ENCODE results near the gene SP3. TPM values are rescaled to one million over a fixed set of nuclear protein-coding genes. Genes with fewer than 3 reads are reported as not detected.

The SP3 gene
- total RNA-seq, 2 experiments from 2014 or later = 80.5 to 84.0 TPM

DNA sequence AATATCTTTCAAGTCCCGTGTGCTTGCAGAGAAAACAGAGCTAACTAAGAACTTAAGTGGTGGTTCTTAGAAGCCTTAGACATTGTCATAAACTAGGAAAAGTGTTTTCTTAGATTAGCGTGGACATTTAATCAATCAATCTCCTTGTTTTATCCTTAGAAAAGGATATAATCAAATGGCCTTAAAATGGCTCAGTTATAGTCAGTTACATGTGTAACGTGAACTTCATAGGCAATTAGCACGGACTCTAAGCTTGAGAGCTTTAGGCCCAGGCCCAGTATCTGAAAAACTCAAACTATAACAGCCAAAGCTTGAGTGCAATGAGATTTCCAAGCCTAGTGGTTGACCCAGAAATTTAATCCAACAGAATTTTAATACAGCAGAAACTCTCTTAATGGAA lies 43.5 kb upstream of the SP3 start:
- no peaks in the 10 kb centered on the region for H3K36me3 Mint-ChIP-seq (ENCODE audit: low read depth)
- peaks cover 8% of the 10 kb centered on the region for H3K27me3 Mint-ChIP-seq
- DNase-seq = no peak
- no peak overlapping the region for H3K27ac Mint-ChIP-seq
- ATAC-seq = no peak
- H3K4me3 Mint-ChIP-seq = no peak overlapping the region
- intact Hi-C loops (cut with micrococcal nuclease) = no loop called here
- POLR2A ChIA-PET = no interaction called here
- TF ChIP-seq, protein P1, sequence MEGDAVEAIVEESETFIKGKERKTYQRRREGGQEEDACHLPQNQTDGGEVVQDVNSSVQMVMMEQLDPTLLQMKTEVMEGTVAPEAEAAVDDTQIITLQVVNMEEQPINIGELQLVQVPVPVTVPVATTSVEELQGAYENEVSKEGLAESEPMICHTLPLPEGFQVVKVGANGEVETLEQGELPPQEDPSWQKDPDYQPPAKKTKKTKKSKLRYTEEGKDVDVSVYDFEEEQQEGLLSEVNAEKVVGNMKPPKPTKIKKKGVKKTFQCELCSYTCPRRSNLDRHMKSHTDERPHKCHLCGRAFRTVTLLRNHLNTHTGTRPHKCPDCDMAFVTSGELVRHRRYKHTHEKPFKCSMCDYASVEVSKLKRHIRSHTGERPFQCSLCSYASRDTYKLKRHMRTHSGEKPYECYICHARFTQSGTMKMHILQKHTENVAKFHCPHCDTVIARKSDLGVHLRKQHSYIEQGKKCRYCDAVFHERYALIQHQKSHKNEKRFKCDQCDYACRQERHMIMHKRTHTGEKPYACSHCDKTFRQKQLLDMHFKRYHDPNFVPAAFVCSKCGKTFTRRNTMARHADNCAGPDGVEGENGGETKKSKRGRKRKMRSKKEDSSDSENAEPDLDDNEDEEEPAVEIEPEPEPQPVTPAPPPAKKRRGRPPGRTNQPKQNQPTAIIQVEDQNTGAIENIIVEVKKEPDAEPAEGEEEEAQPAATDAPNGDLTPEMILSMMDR (IDR thresholded peaks at IDR 0.05) = no peak
- CTCF ChIA-PET = interaction anchor here (1.6 kb wide), 1 partner anchor 32 kb away, joined by 3 read pairs; no protein-coding TSS in a partner anchor
- peaks cover 6% of the 10 kb centered on the region for H3K4me1 Mint-ChIP-seq (ENCODE audit: low read depth)
- H3K9me3 Mint-ChIP-seq = no peaks in the 10 kb centered on the region

DNA sequence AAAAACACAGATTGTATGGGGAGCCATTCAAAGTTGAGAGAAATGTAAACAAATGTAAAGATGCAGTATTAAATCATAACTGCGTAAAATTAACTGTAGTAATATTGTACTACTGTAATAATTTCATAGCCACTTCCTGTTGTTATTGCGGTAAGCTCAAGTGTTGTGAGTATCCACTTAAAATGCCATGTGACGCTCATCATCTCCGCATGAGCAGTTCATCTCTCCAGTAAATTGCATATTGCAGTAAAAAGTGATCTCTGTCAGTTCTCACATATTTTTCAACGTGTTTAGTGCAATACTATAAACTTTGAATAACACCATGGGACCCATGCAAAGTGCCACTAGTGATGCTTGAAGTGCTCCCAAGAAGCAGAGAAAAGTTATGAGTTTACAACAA lies 41.8 kb upstream of the SP3 start:
- Mint-ChIP-seq H3K36me3 (ENCODE audit: low read depth) (no peaks in the 10 kb centered on the region), H3K9me3 (no peaks in the 10 kb centered on the region), H3K27me3 (peaks cover 8% of the 10 kb centered on the region), H3K4me3 (no peak overlapping the region), H3K27ac (no peak overlapping the region), H3K4me1 (ENCODE audit: low read depth) (no peaks in the 10 kb centered on the region)
- no peak for ATAC-seq
- intact Hi-C loops (cut with micrococcal nuclease) = no loop called here
- no peak for DNase-seq
- TF ChIP-seq, protein P1 (IDR thresholded peaks at IDR 0.05) = no peak
- ChIA-PET CTCF (no interaction called here), POLR2A (no interaction called here)

DNA sequence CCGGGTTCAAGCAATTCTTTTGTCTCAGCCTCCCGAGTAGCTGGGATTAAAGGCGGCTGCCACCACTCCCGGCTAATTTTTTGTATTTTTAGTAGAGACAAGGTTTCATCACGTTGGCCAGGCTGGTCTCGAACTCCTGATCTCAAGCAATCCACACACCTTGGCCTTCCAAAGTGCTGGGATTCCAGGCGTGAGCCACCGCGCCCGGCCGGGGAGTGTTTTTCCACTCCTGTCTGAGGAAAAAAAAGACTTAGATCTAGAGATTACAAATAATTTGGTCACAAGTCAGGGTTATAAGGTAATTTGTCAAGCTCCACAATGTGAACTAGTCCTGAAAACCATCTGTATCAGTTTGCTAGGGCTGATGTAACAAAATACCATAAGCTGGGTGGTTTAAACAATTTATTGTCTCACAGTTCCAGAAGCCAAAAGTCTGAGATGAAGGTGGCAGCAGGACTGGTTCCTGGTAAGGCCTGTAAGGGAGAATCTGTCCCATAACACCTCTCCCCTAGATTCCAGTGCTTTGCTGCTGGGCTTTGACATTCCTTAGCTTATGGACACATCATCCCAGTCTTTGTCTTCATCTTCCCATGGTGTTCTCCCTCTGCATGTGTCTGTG lies 40.7 kb upstream of the SP3 start:
- H3K9me3 Mint-ChIP-seq = no peaks in the 10 kb centered on the region
- no peaks in the 10 kb centered on the region for H3K4me1 Mint-ChIP-seq (ENCODE audit: low read depth)
- ChIA-PET CTCF (no interaction called here), POLR2A (no interaction called here)
- H3K4me3 Mint-ChIP-seq = no peak overlapping the region
- no peak overlapping the region for H3K27ac Mint-ChIP-seq
- no peaks in the 10 kb centered on the region for H3K36me3 Mint-ChIP-seq (ENCODE audit: low read depth)
- TF ChIP-seq, protein P1 (IDR thresholded peaks at IDR 0.05) = no peak
- DNase-seq = no peak
- peaks cover 8% of the 10 kb centered on the region for H3K27me3 Mint-ChIP-seq
- no peak for ATAC-seq
- intact Hi-C loops (cut with micrococcal nuclease) = no loop called here

DNA sequence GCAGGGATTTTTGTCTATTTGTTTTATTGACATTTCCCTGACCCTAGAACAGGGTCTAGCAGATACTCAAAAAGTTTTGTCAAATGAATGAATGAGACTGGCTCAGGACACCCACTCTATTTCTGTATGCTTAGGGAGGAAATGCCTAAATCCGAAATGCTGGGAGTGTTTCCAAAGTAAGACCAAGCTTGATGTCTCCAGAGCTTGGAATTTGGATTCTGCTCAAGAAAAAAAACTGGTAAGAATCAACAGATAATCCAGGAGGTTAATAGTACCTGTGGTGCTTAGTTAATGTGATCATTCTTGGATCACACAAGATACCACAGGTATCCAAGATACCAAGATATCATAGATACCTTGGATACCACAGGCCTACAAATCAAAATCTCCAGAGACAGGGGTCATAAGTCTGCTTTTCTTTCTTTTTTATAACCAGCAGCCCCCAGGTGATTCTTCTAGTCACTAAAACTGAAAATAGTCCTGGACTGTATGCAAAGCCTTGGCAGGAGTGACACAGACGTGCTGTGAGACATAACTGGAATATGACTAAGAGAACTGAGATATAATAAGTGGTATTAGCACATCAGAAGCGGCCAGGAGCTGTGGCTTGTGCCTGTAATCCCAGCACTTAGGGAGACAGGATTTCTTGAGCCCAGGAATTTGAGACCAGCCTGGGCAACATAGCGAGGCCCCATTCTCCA lies 39.9 kb upstream of the SP3 start:
- peaks cover 5% of the 10 kb centered on the region for H3K27me3 Mint-ChIP-seq
- H3K4me1 Mint-ChIP-seq (ENCODE audit: low read depth) = no peaks in the 10 kb centered on the region
- H3K9me3 Mint-ChIP-seq = no peaks in the 10 kb centered on the region
- intact Hi-C loops (cut with micrococcal nuclease) = no loop called here
- CTCF ChIA-PET = no interaction called here
- no peaks in the 10 kb centered on the region for H3K36me3 Mint-ChIP-seq (ENCODE audit: low read depth)
- DNase-seq = peak; percentile 23
- TF ChIP-seq, protein P1 (IDR thresholded peaks at IDR 0.05) = no peak
- peak; percentile 89 for ATAC-seq
- no peak overlapping the region for H3K4me3 Mint-ChIP-seq
- POLR2A ChIA-PET = no interaction called here
- no peak overlapping the region for H3K27ac Mint-ChIP-seq

All from activated CD8-positive, alpha-beta T cell treated with anti-CD3 and anti-CD28 coated beads for 36 hours (primary cell).